Bronchial epithelial cell (primary cell): Measurements from ENCODE around the gene LCE3A. TPM values are rescaled to one million over a fixed set of nuclear protein-coding genes. Genes with fewer than 3 reads are reported as not detected.

Source experiments
- DNase-seq: peaks from one replicate; pipeline ENCODE4 v3.0.0-alpha.2; 2010; ENCODE audit warnings: low read depth
- FAIRE-seq: peaks from 2 replicates; lab custom pipeline; 2011; peaks lifted over from hg19 to GRCh38; lab: Jason Lieb, UNC
- H3K27me3 ChIP-seq: 2 replicates; pipeline ENCODE4 v1.5.1; 2011; ENCODE audit warnings: low read length; ENCODE audit not compliant: control insufficient read depth, insufficient read depth
- H3K36me3 ChIP-seq: 2 replicates; pipeline ENCODE4 v1.5.1; 2011; ENCODE audit warnings: low read length; ENCODE audit not compliant: control insufficient read depth, insufficient read depth
- H3K4me3 ChIP-seq: 2 replicates; pipeline ENCODE4 v1.5.1; 2011; ENCODE audit warnings: mild to moderate bottlenecking, low read depth, low read length, control low read depth
- CTCF ChIP-seq: IDR thresholded peaks from 2 replicates; pipeline ENCODE4 v1.5.1; 2011; ENCODE audit warnings: mild to moderate bottlenecking, moderate library complexity, low read length, control low read depth, inconsistent platforms; ENCODE audit not compliant: insufficient read depth, severe bottlenecking
- total RNA-seq: library from RNA; depleted of rRNA; stranded (reverse); fragments of >200 nt; gene quantifications from 2 replicates; pipeline ENCODE4 v1.2.1, GENCODE V29; 2014

Gene LCE3A
- total RNA-seq, 1 donor from 2014 or later: not detected

- DNase-seq: no peak
- no peaks in the 10 kb centered on the region for H3K36me3 ChIP-seq
- no peak for TF ChIP-seq CTCF
- no peak overlapping the region for H3K4me3 ChIP-seq
- FAIRE-seq: no peak
- no peaks in the 10 kb centered on the region for H3K27me3 ChIP-seq
Measured at GRCh38 chr1:152656459-152656858, 33.6 kb upstream of the LCE3A start.

GRCh38 chr1:152654110-152654509, 31.2 kb upstream of the LCE3A start:
- H3K27me3 ChIP-seq: no peaks in the 10 kb centered on the region
- TF ChIP-seq CTCF: peak; percentile 78
- no peak overlapping the region for H3K4me3 ChIP-seq
- DNase-seq (peak; percentile 68), FAIRE-seq (peak; percentile 58)
- H3K36me3 ChIP-seq: no peaks in the 10 kb centered on the region

- no peak overlapping the region for H3K4me3 ChIP-seq
- no peaks in the 10 kb centered on the region for H3K36me3 ChIP-seq
- TF ChIP-seq CTCF: no peak
- H3K27me3 ChIP-seq: peaks cover 4% of the 10 kb centered on the region
- DNase-seq (no peak), FAIRE-seq (no peak)
Measured at GRCh38 chr1:152646656-152647055, 23.8 kb upstream of the LCE3A start.

- no peak for TF ChIP-seq CTCF
- no peak overlapping the region for H3K4me3 ChIP-seq
- no peak for FAIRE-seq
- no peak for DNase-seq
- H3K36me3 ChIP-seq: no peaks in the 10 kb centered on the region
- H3K27me3 ChIP-seq: peaks cover 4% of the 10 kb centered on the region
Measured at GRCh38 chr1:152645146-152645545, 22.2 kb upstream of the LCE3A start.

- FAIRE-seq (no peak), DNase-seq (no peak)
- H3K4me3 ChIP-seq: no peak overlapping the region
- peaks cover 4% of the 10 kb centered on the region for H3K27me3 ChIP-seq
- H3K36me3 ChIP-seq: no peaks in the 10 kb centered on the region
- TF ChIP-seq CTCF: no peak
Measured at GRCh38 chr1:152643945-152644344, 21.0 kb upstream of the LCE3A start.

- no peak for FAIRE-seq
Measured at GRCh38 chr1:152640351-152640750, 17.4 kb upstream of the LCE3A start.

More at GRCh38 chr1:152640351-152640750, 17.4 kb upstream of the LCE3A start:
- Histone ChIP-seq H3K27me3 (peaks cover 2% of the 10 kb centered on the region), H3K36me3 (no peaks in the 10 kb centered on the region), H3K4me3 (no peak overlapping the region)
- no peak for TF ChIP-seq CTCF
- DNase-seq: no peak
